Skeletal muscle tissue (tissue), 4 donors: ENCODE measurements around the gene ABHD17B. TPM values are rescaled to one million over a fixed set of nuclear protein-coding genes. Genes with fewer than 3 reads are reported as not detected.

Experiments
- H3K27ac ChIP-seq: one replicate; pipeline ENCODE4 v1.7.0; 2013; ENCODE audit warnings: mild to moderate bottlenecking, low read depth, low read length, inconsistent platforms
- H3K27me3 ChIP-seq, 3 donors: one replicate each; pipeline ENCODE4 v1.7.0; 2013; ENCODE audit warnings: low read length in 3 of 3; ENCODE audit not compliant: control insufficient read depth in 3 of 3, insufficient read depth in 3 of 3
- H3K36me3 ChIP-seq, 3 donors: one replicate each; pipeline ENCODE4 v1.7.0; 2013; ENCODE audit warnings: low read length in 3 of 3; ENCODE audit not compliant: control insufficient read depth in 3 of 3, insufficient read depth in 3 of 3
- H3K4me1 ChIP-seq, 3 donors: one replicate each; pipeline ENCODE4 v1.7.0; 2013; ENCODE audit warnings: low read length in 3 of 3, mild to moderate bottlenecking in 3 of 3; ENCODE audit not compliant: control insufficient read depth in 3 of 3, insufficient read depth in 3 of 3
- H3K4me3 ChIP-seq, 3 donors: one replicate each; pipeline ENCODE4 v1.7.0; 2013; ENCODE audit warnings: low read length in 3 of 3
- H3K9ac ChIP-seq, 3 donors: one replicate each; pipeline ENCODE4 v1.7.0; 2013; ENCODE audit warnings: low read length in 3 of 3, mild to moderate bottlenecking in 3 of 3, moderate library complexity in 2 of 3, low read depth in 1 of 3
- H3K9me3 ChIP-seq, 3 donors: one replicate each; pipeline ENCODE4 v1.7.0; 2013; ENCODE audit warnings: low read length in 3 of 3; ENCODE audit not compliant: control insufficient read depth in 3 of 3
- total RNA-seq: library from RNA; depleted of rRNA; stranded (reverse); fragments of >200 nt; gene quantifications from one replicate; pipeline ENCODE4 v1.2.3, GENCODE V29; 2014
- donor health status: Osteomylitis.

ABHD17B gene
- total RNA-seq, 1 donor from 2014 or later = 57.4 TPM

DNA sequence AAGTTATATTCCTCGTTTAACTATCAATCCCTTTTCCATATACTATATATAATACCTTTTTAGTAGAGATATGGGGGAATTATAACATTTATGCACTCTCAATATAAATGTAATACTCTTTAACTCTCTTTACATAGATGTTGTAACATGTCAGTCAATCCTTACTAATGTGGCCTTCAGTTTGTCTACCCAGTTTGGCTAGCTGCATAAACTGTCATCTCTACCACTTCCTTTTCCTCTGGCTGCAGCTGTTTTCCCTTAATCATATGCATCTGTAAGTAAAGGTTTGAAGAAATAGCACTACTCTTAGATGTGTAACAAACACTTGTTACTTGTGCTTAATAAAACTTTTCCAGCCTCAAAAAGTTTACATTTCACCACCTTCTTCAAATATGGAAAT, 13.4 kb downstream of the ABHD17B start:
- no peak overlapping the region for H3K9ac ChIP-seq
- H3K4me1 ChIP-seq = peaks cover 8 to 11% (median 11%) of the 10 kb centered on the region in 3 donors
- no peaks in the 10 kb centered on the region for H3K27me3 ChIP-seq
- H3K27ac ChIP-seq = no peak overlapping the region
- H3K4me3 ChIP-seq = no peak overlapping the region
- H3K9me3 ChIP-seq = no peaks in the 10 kb centered on the region
- no peaks in the 10 kb centered on the region for H3K36me3 ChIP-seq

DNA sequence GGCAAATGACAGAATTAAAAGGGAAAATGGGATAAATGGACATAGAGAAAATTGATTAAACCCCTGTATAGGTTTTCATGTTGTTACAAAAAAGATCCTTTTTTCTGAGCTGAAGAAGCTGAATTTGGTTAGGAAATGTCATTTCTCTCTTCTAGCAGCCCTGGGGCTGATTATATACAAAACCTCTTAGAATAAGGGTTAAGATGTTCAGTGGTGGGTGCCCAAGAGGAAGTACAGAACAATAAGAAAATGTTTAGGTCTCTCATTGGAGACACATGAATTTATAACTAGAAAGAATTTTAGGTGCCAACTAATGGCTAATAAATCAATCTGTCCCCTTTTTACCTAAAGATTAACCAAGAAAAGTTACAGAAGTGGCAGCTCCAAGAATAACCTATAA, 14.2 kb downstream of the ABHD17B start:
- Histone ChIP-seq H3K36me3 (no peaks in the 10 kb centered on the region), H3K4me3 (no peak overlapping the region), H3K9me3 (no peaks in the 10 kb centered on the region), H3K27me3 (no peaks in the 10 kb centered on the region), H3K4me1 (peaks cover 7 to 11% (median 11%) of the 10 kb centered on the region in 3 donors), H3K27ac (no peak overlapping the region), H3K9ac (no peak overlapping the region)

DNA sequence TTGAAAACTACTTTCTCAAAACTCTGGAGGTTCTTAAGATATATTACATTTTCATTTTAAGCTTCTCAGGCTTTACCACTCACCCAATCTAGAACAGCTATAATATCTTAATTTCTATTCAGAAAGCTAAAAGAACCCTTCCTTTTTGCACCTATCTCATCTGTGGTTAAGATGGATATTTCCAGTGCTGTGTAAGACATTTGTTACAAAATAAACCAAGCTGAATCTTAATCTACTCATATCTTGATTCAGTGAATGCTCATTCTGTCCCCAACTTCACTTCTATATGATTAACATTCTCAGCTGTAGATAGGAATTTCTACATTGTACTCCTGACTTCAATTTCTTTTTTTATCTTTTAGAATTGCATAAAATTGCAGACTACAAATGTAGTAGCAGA, 15.0 kb downstream of the ABHD17B start:
- Histone ChIP-seq H3K4me3 (no peak overlapping the region), H3K9ac (no peak overlapping the region), H3K27me3 (no peaks in the 10 kb centered on the region), H3K36me3 (no peaks in the 10 kb centered on the region), H3K27ac (no peak overlapping the region), H3K4me1 (peaks cover 6 to 11% (median 11%) of the 10 kb centered on the region in 3 donors), H3K9me3 (no peaks in the 10 kb centered on the region)

DNA sequence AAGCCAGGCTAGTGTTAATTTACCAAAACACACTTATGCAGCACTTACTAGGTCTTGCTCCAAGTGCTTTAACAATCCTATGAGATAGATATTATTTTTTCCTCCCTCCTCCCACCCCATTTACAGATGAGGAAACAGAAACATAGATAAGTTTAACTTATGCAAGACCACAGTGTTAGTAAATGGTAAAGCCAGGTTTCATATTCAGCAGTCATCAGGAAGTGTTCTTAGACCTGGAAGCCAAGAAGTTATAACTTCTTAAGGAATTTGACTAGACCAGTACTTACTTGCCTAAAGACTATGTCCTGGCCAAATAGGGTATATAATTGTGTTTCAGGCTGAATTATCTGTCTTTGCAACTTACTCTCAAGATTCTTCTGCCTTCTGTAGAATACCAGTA, 15.9 kb downstream of the ABHD17B start:
- H3K36me3 ChIP-seq = no peaks in the 10 kb centered on the region
- peaks cover 6 to 11% (median 11%) of the 10 kb centered on the region in 3 donors for H3K4me1 ChIP-seq
- H3K9ac ChIP-seq = no peak overlapping the region

DNA sequence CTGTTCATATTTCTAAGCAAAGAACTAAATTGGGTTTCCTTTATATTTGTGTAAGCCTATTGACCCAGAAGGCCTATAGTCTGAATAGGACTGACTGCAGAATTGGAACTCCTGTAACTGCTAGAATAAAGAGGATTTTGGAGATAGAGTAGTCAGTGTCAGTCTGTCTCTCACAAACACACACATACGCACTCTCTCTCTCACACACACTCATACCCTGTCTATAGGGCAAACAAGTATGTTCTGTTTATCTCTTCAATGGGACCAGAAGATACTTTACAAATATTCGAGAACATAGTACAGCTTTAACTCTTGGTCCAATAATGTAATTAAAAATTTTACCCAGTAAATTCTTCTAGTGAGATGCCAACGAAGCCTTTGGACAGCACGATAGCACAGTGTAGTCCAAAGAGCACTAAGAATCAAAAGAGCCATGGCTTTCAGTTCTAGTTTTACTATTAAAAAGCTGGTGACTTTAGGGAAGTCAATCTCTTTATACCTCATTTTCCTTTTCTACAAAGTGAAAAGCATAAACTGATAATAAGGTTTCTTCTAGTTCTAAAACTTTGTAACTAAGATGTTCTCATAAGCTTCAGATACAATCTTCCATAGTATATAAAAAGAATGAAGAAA, 19.3 kb downstream of the ABHD17B start:
- H3K9ac ChIP-seq = no peak overlapping the region
- peaks cover 6 to 9% (median 7%) of the 10 kb centered on the region in 3 donors for H3K4me1 ChIP-seq

More for the DNA sequence above, 15.9 kb downstream of the ABHD17B start:
- Histone ChIP-seq H3K27ac (no peak overlapping the region), H3K27me3 (no peaks in the 10 kb centered on the region), H3K9me3 (no peaks in the 10 kb centered on the region), H3K4me3 (no peak overlapping the region)

DNA sequence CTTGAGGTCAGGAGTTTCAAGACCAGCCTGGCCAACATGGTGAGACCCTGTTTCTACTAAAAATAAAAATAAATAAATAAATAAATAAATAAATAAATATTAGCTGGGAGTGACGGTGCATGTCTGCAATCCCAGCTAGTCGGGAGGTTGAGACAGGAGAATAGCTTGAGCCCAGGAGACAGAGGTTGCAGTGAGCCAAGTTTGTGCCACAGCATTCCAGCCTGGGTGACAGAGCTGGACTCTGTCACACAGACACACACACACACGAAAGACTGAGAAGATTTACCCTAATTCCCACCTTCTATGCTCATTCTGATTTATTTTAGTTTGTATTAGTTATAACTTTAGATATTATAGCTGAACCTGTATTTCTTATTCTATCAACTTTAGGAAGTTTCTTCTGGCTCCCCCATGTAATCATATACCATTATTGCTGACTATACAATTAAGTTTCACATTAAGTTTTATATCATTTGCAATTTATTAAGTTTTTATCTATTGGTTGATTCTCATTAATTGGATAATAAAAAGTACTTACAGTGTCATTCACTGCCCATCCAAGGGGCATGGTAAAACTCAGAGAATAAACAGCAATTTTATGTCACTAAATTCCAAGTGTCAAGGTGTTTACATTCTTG, 20.8 kb downstream of the ABHD17B start:
- H3K9me3 ChIP-seq = no peaks in the 10 kb centered on the region
- H3K4me3 ChIP-seq = no peak overlapping the region
- H3K4me1 ChIP-seq = peaks cover 1 to 7% (median 2%) of the 10 kb centered on the region in 3 donors
- no peak overlapping the region for H3K9ac ChIP-seq
- no peaks in the 10 kb centered on the region for H3K36me3 ChIP-seq
- H3K27ac ChIP-seq = no peak overlapping the region
- H3K27me3 ChIP-seq = no peaks in the 10 kb centered on the region

More for the DNA sequence above, 19.3 kb downstream of the ABHD17B start:
- H3K4me3 ChIP-seq = no peak overlapping the region
- H3K27me3 ChIP-seq = no peaks in the 10 kb centered on the region
- H3K36me3 ChIP-seq = no peaks in the 10 kb centered on the region
- no peak overlapping the region for H3K27ac ChIP-seq
- H3K9me3 ChIP-seq = no peaks in the 10 kb centered on the region

DNA sequence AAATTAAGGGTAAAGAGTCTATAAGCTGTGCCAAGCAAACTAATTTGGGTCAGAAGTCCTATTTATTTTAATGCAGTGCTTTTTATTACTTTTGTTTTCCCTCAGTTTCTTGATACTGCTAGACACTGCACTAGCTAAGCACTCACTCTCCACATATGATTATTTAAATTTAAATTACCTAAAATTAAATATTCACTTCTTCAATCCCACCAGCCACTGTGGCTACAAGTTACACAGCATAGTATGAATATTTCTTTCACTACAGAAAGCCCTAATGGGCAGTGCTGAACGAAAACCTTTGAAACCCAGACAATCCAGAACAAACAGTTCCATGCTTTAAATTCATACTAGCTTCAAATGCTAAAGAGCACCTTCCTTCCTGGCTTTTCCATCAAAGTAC, 23.6 kb downstream of the ABHD17B start:
- Histone ChIP-seq H3K4me1 (no peaks in the 10 kb centered on the region), H3K9me3 (no peaks in the 10 kb centered on the region), H3K27me3 (no peaks in the 10 kb centered on the region), H3K4me3 (no peak overlapping the region), H3K36me3 (no peaks in the 10 kb centered on the region), H3K27ac (no peak overlapping the region), H3K9ac (no peak overlapping the region)

DNA sequence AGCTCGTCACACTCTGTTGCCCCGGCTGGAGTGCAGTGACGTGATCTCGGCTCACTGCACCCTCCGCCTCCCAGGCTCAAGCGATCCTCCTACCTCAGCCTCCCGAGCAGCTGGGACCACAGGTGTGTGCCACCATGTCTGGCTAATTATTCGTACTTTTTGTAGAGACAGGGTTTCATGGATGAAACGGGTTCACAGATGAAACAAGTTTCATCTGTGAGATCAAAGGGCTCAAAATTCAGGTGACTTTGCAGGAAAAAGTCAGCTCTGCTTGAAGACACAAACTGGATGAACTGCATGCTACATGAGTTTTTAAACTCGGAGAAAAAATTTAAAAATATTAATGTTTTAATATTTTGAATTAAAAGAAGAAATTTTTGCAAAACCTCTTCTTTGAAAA, 24.5 kb downstream of the ABHD17B start:
- H3K36me3 ChIP-seq = no peaks in the 10 kb centered on the region
- H3K27ac ChIP-seq = no peak overlapping the region
- H3K9ac ChIP-seq = no peak overlapping the region
- H3K27me3 ChIP-seq = no peaks in the 10 kb centered on the region
- H3K4me1 ChIP-seq = no peaks in the 10 kb centered on the region
- H3K9me3 ChIP-seq = no peaks in the 10 kb centered on the region
- H3K4me3 ChIP-seq = no peak overlapping the region

DNA sequence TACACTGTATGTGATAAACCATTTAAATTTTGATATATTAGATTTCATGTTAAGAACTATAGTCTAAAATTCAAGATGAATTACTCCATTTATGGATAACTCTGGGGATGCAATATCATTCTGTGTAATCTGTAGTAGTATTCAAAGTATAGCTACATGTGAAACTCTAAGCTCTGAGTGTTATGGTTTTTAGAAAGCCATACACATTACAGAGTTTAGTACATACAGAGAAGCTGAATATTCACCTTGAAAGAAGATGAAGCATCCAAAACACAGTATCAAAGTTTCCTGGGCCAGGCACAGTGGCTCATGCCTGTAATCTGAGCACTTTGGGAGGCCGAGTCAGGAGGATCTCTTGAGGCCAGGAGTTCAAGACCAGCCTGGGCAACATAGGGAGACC, 25.0 kb downstream of the ABHD17B start:
- H3K27ac ChIP-seq = no peak overlapping the region
- H3K36me3 ChIP-seq = no peaks in the 10 kb centered on the region
- H3K4me1 ChIP-seq = no peaks in the 10 kb centered on the region
- no peak overlapping the region for H3K9ac ChIP-seq
- no peaks in the 10 kb centered on the region for H3K9me3 ChIP-seq
- H3K27me3 ChIP-seq = no peaks in the 10 kb centered on the region
- no peak overlapping the region for H3K4me3 ChIP-seq

DNA sequence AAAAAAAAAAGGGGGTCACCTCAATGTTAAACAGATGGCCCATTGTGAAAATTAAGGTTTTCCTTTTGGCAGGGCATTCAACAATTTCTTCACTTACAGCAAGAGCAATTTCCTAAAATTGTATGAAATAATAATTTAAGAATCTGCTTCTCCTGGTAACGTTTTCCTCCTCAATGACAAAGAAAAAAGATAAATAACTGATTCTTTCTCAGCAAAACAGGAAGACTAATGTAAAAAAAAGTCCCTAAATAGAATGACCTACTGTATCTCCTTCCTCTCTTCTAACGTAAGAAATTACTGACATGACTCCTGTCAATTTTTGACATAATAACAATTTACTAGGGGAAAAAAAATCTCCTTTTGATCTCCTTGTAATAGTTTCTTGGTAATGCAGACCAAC, 25.5 kb downstream of the ABHD17B start:
- H3K27ac ChIP-seq = no peak overlapping the region
- no peak overlapping the region for H3K9ac ChIP-seq
- no peaks in the 10 kb centered on the region for H3K9me3 ChIP-seq
- no peaks in the 10 kb centered on the region for H3K4me1 ChIP-seq
- no peak overlapping the region for H3K4me3 ChIP-seq
- no peaks in the 10 kb centered on the region for H3K36me3 ChIP-seq
- H3K27me3 ChIP-seq = no peaks in the 10 kb centered on the region
